MCF 10A (cell line): ENCODE data around the gene WDR54. TPM values are rescaled to one million over a fixed set of nuclear protein-coding genes. Genes with fewer than 3 reads are reported as not detected.
"Not testable (repeated sequence)": the region's sequence is repeated elsewhere in the genome, so short reads cannot be mapped to it uniquely, and the experiment has no call there.

ENCODE experiments used
- BruUV-seq: library from RNA; stranded (reverse); fragments of 400-500 nt; replicated peaks from 2 replicates; lab custom pipeline; 2021; lab: Mats Ljungman, UMichigan
- CTCF ChIA-PET: fragments of 300-600 bp; sonication (Branson Sonifier 250); formaldehyde crosslinking; extraction: SDS; loops from one replicate; lab custom pipeline; 2021; ENCODE audit warnings: antibody characterized with exemption, inconsistent platforms; lab: Yijun Ruan, JAX
- POLR2A ChIA-PET: fragments of 300-600, 350-650 bp; sonication (Branson Sonifier 250); formaldehyde crosslinking; extraction: SDS; loops from one replicate; lab custom pipeline; 2020; ENCODE audit warnings: antibody characterized with exemption, inconsistent platforms; lab: Yijun Ruan, JAX
- DNase-seq: peaks from one replicate; pipeline ENCODE4 v3.0.0-alpha.2; 2018; ENCODE audit not compliant: unreplicated experiment
- H3K27ac Mint-ChIP-seq: one replicate; pipeline ENCODE4 v1.8.0; 2022; ENCODE audit warnings: mild to moderate bottlenecking, low read depth, mixed read lengths; ENCODE audit not compliant: unreplicated experiment
- H3K27me3 Mint-ChIP-seq: one replicate; pipeline ENCODE4 v1.8.0; 2022; ENCODE audit warnings: mixed read lengths; ENCODE audit not compliant: insufficient read depth, unreplicated experiment
- H3K36me3 Mint-ChIP-seq: one replicate; pipeline ENCODE4 v1.8.0; 2022; ENCODE audit warnings: mild to moderate bottlenecking, moderate library complexity, mixed read lengths; ENCODE audit not compliant: insufficient read depth, unreplicated experiment
- H3K4me1 Mint-ChIP-seq: one replicate; pipeline ENCODE4 v1.8.0; 2022; ENCODE audit warnings: mixed read lengths; ENCODE audit not compliant: insufficient read depth, unreplicated experiment
- H3K4me3 Mint-ChIP-seq: one replicate; pipeline ENCODE4 v1.8.0; 2022; ENCODE audit warnings: mild to moderate bottlenecking, moderate library complexity, mixed read lengths; ENCODE audit not compliant: unreplicated experiment
- H3K9me3 Mint-ChIP-seq: one replicate; pipeline ENCODE4 v1.8.0; 2022; ENCODE audit warnings: mixed read lengths; ENCODE audit not compliant: unreplicated experiment
- CTCF ChIP-seq: fragments of 200-600 bp; IDR thresholded peaks from one replicate; pipeline ENCODE4 v1.8.0; 2022; ENCODE audit warnings: antibody characterized with exemption, mild to moderate bottlenecking; ENCODE audit not compliant: unreplicated experiment
- intact Hi-C: fragments of 100-400 bp; cut with micrococcal nuclease; formaldehyde crosslinking; loops from 2 replicates; pipeline ENCODE4 v1.14.1; 2022
- total RNA-seq: library from RNA; stranded (reverse); gene quantifications from 2 replicates; pipeline ENCODE4 v1.2.3, GENCODE V29; 2022

Gene WDR54
- total RNA-seq, 1 experiment from 2014 or later, result 19.9 TPM

- CTCF ChIA-PET, result interaction anchor here (0.6 to 4.5 kb wide), 4 partner anchors 25 to 131 kb away, joined by 3 to 35 read pairs (median 5); partner anchors contain the start of genes CCDC142 and TTC31
- Mint-ChIP-seq H3K9me3 (no peaks in the 10 kb centered on the region), H3K27me3 (no peaks in the 10 kb centered on the region), H3K36me3 (peaks cover 63% of the 10 kb centered on the region), H3K4me1 (peaks cover 46% of the 10 kb centered on the region), H3K4me3 (peak overlapping the region; percentile 98), H3K27ac (peak overlapping the region; percentile 91)
- intact Hi-C loops, result no loop called here
- no TSS peak for BruUV-seq
- DNase-seq, result peak; percentile 58
- TF ChIP-seq CTCF, result no peak
- POLR2A ChIA-PET, result interaction anchor here (1.0 to 9.2 kb wide), 22 partner anchors 10 to 721 kb away, joined by 3 to 132 read pairs (median 7); partner anchors contain the start of genes AUP1, C2orf81, CCDC142 and DQX1
Observed at GRCh38 chr2:74457549-74458131, 36.1 kb downstream of the WDR54 start.

GRCh38 chr2:74458132-74458937 is 36.8 kb downstream of the WDR54 start, which contains the start of gene WBP1:
TSS of gene WBP1 (plus strand) at chr2:74458438. CDS start at chr2:74458603, 165 bp downstream.
- Mint-ChIP-seq H3K4me3 (peak within 1 kb of the TSS; percentile 98), H3K9me3 (no peaks in the 10 kb centered on the region), H3K27me3 (no peaks in the 10 kb centered on the region), H3K36me3 (peaks cover 70% of the 10 kb centered on the region), H3K27ac (peak within 1 kb of the TSS; percentile 91), H3K4me1 (peaks cover 50% of the 10 kb centered on the region)
- POLR2A ChIA-PET, result interaction anchor here (0.5 to 9.2 kb wide), 27 partner anchors 9 to 1227 kb away, joined by 3 to 132 read pairs (median 5); partner anchors contain the start of genes AUP1, C2orf81, CCDC142 and DQX1
- peak; percentile 100 for DNase-seq
- BruUV-seq, result TSS peak; percentile 30
- TF ChIP-seq CTCF, result no peak
- CTCF ChIA-PET, result interaction anchor here (0.6 to 1.1 kb wide), 2 partner anchors 20 to 130 kb away, joined by 3 to 5 read pairs; no protein-coding TSS in a partner anchor
- intact Hi-C loops, result no loop called here

GRCh38 chr2:74458938-74459363 is 37.4 kb downstream of the WDR54 start:
- TF ChIP-seq CTCF, result no peak
- ChIA-PET POLR2A (interaction anchor here (0.8 to 9.2 kb wide), 19 partner anchors 8 to 271 kb away, joined by 3 to 132 read pairs (median 8); partner anchors contain the start of genes AUP1, C2orf81, CCDC142 and DQX1), CTCF (interaction anchor here (0.6 to 1.1 kb wide), 2 partner anchors 20 to 129 kb away, joined by 3 to 5 read pairs; no protein-coding TSS in a partner anchor)
- Mint-ChIP-seq H3K27ac (peak overlapping the region; percentile 91), H3K27me3 (no peaks in the 10 kb centered on the region), H3K9me3 (no peaks in the 10 kb centered on the region), H3K36me3 (peaks cover 70% of the 10 kb centered on the region), H3K4me1 (peaks cover 50% of the 10 kb centered on the region), H3K4me3 (peak overlapping the region; percentile 98)
- no peak for DNase-seq
- no TSS peak for BruUV-seq
- intact Hi-C loops, result no loop called here

GRCh38 chr2:74459503-74460118 is 38.1 kb downstream of the WDR54 start:
- Mint-ChIP-seq H3K36me3 (peaks cover 70% of the 10 kb centered on the region), H3K27ac (peak overlapping the region; percentile 91), H3K4me3 (peak overlapping the region; percentile 98), H3K4me1 (peaks cover 46% of the 10 kb centered on the region)
- intact Hi-C loops, H3K9me3 Mint-ChIP-seq, CTCF ChIA-PET, BruUV-seq, DNase-seq, H3K27me3 Mint-ChIP-seq: not testable (repeated sequence)
- POLR2A ChIA-PET, result interaction anchor here (2.2 to 9.2 kb wide), 9 partner anchors 8 to 70 kb away, joined by 5 to 132 read pairs (median 19); partner anchors contain the start of genes AUP1, C2orf81, CCDC142 and DQX1

GRCh38 chr2:74460187-74460586 is 38.7 kb downstream of the WDR54 start:
- intact Hi-C loops, H3K27ac Mint-ChIP-seq, H3K27me3 Mint-ChIP-seq, DNase-seq, BruUV-seq, CTCF ChIA-PET, H3K9me3 Mint-ChIP-seq: not testable (repeated sequence)
- Mint-ChIP-seq H3K4me3 (peak overlapping the region; percentile 98), H3K4me1 (peaks cover 40% of the 10 kb centered on the region), H3K36me3 (peaks cover 64% of the 10 kb centered on the region)
- POLR2A ChIA-PET, result interaction anchor here (0.7 to 9.2 kb wide), 4 partner anchors 13 to 685 kb away, joined by 3 to 102 read pairs (median 52); partner anchors contain the start of genes C2orf81, CCDC142, MRPL53 and TTC31
